AG09319 (cell line): Measurements from ENCODE around the gene RNF144A.
A peak's percentile ranks its signal among the peaks of the same experiment; 100 is the strongest.

Source experiments
- DNase-seq: peaks from one replicate; pipeline ENCODE4 v3.0.0-alpha.2; 2010; ENCODE audit warnings: low read depth; ENCODE audit errors: extremely low read depth
- CTCF ChIP-seq: IDR thresholded peaks from 2 replicates; pipeline ENCODE4 v1.5.1; 2011; ENCODE audit warnings: low read depth, mild to moderate bottlenecking, inconsistent platforms, low read length, moderate library complexity

The RNF144A gene

GRCh38 chr2:6943971-6944370, 26.8 kb downstream of the RNF144A start:
- DNase-seq = no peak
- no peak for TF ChIP-seq CTCF

GRCh38 chr2:6944555-6944954, 27.3 kb downstream of the RNF144A start:
- no peak for DNase-seq
- TF ChIP-seq CTCF = no peak

GRCh38 chr2:6945087-6945813, 28.0 kb downstream of the RNF144A start:
- DNase-seq = no peak
- TF ChIP-seq CTCF = no peak

GRCh38 chr2:6945821-6946220, 28.6 kb downstream of the RNF144A start:
- DNase-seq = no peak
- no peak for TF ChIP-seq CTCF

GRCh38 chr2:6946722-6947121, 29.5 kb downstream of the RNF144A start:
- TF ChIP-seq CTCF = no peak
- DNase-seq = peak; percentile 51

- DNase-seq = no peak
- no peak for TF ChIP-seq CTCF
These were observed 30.9 kb downstream of the RNF144A start for GRCh38 chr2:6947929-6948676.

GRCh38 chr2:6948677-6949351, 31.6 kb downstream of the RNF144A start:
- TF ChIP-seq CTCF = no peak
- no peak for DNase-seq
